H1 (cell line): Measurements from ENCODE around the gene UBA5. TPM values are rescaled to one million over a fixed set of nuclear protein-coding genes. Genes with fewer than 3 reads are reported as not detected.
A peak's percentile ranks its signal among the peaks of the same experiment; 100 is the strongest.

Source experiments
- ASH2L ChIP-seq: fragments of 200-600, 300-600 bp; sonication (generic); IDR thresholded peaks from one replicate; pipeline ENCODE4 v1.7.1; 2017; ENCODE audit warnings: low read length
- CBX5 ChIP-seq: fragments of 300-800, 300-1000 bp; sonication (generic); IDR thresholded peaks from 2 replicates; pipeline ENCODE4 v1.7.1; 2016; ENCODE audit warnings: antibody characterized with exemption, low read length, low read depth
- CEBPB ChIP-seq: IDR thresholded peaks from 2 replicates; pipeline ENCODE4 v1.6.1; 2012; ENCODE audit warnings: low read depth, low read length
- JUN ChIP-seq: IDR thresholded peaks from 2 replicates; pipeline ENCODE4 v1.6.1; 2011; ENCODE audit warnings: low read depth, mild to moderate bottlenecking, improper control_type of control experiment, low read length
- JUND ChIP-seq: IDR thresholded peaks from 2 replicates; pipeline ENCODE4 v1.6.1; 2011; ENCODE audit warnings: mild to moderate bottlenecking, improper control_type of control experiment, low read length
- KDM5A ChIP-seq: fragments of 200-600 bp; IDR thresholded peaks from 2 replicates; pipeline ENCODE4 v1.7.1; 2012; ENCODE audit warnings: mild to moderate bottlenecking, low read length, inconsistent platforms, mixed read lengths
- PHF8 ChIP-seq: fragments of 200-600 bp; sonication (generic); conservative IDR thresholded peaks from 2 replicates; pipeline ENCODE4 v1.7.1; 2012; ENCODE audit warnings: low read depth, mild to moderate bottlenecking, inconsistent platforms, low read length, moderate library complexity
- POLR2A ChIP-seq, 2 experiments: IDR thresholded peaks; 1 replicate in 1 of 2; 2 replicates in 1 of 2; pipeline ENCODE4 v1.6.1; 2011; ENCODE audit warnings: low read depth in 2 of 2, low read length in 2 of 2, mild to moderate bottlenecking in 2 of 2; ENCODE audit errors: control extremely low read depth in 1 of 2
- SAP30 ChIP-seq: fragments of 300-600 bp; sonication (generic); IDR thresholded peaks from 2 replicates; pipeline ENCODE4 v1.7.1; 2012; ENCODE audit warnings: low read length, moderate library complexity, mild to moderate bottlenecking, inconsistent platforms; ENCODE audit not compliant: insufficient read depth, insufficient replicate concordance
- SIN3A ChIP-seq, 2 experiments: IDR thresholded peaks in 1 of 2; conservative IDR thresholded peaks in 1 of 2; 2 replicates each; pipeline ENCODE4 v1.6.1; 2011 to 2012; ENCODE audit warnings: low read length in 2 of 2, improper control_type of control experiment in 1 of 2, low read depth in 1 of 2, mild to moderate bottlenecking in 1 of 2
- SIX5 ChIP-seq: IDR thresholded peaks from 2 replicates; pipeline ENCODE4 v1.6.1; 2011; ENCODE audit warnings: mild to moderate bottlenecking, low read depth, low read length
- SP2 ChIP-seq: IDR thresholded peaks from 2 replicates; pipeline ENCODE4 v1.6.1; 2012; ENCODE audit warnings: mild to moderate bottlenecking, low read length, inconsistent platforms
- SP4 ChIP-seq: IDR thresholded peaks from 2 replicates; pipeline ENCODE4 v1.6.1; 2012; ENCODE audit warnings: low read length, inconsistent platforms
- TBP ChIP-seq: IDR thresholded peaks from 2 replicates; pipeline ENCODE4 v1.6.1; 2011; ENCODE audit warnings: low read depth, low read length, improper control_type of control experiment
- USF2 ChIP-seq: IDR thresholded peaks from 2 replicates; pipeline ENCODE4 v1.6.1; 2011; ENCODE audit warnings: low read length, improper control_type of control experiment
- YY1 ChIP-seq: IDR thresholded peaks from 2 replicates; pipeline ENCODE4 v1.6.1; 2011; ENCODE audit warnings: low read depth, mild to moderate bottlenecking, low read length
- polyA plus RNA-seq, 7 experiments: library from polyadenylated mRNA; depleted of rRNA in 3 of 7; stranded (reverse) in 5 of 7; unstranded in 2 of 7; fragments of >200 nt in 5 of 7; fragments of 200-250 nt in 2 of 7; gene quantifications; 1 replicate in 5 of 7; 2 replicates in 1 of 7; 4 replicates in 1 of 7; pipeline versions ENCODE4 v1.2.1 to v1.2.3, GENCODE V29; 2011 to 2013; ENCODE audit warnings: missing spikeins in 2 of 7, mixed read lengths in 2 of 7
- total RNA-seq: library from RNA; stranded (reverse); fragmentation: NEBNext Ultra II Directional; extraction: Animal tissue kit (Norgen Biotek cat#: 25700); gene quantifications from 2 replicates; pipeline ENCODE4 v1.2.1, GENCODE V29; 2021
- TF ChIP-seq, protein P1 (sequence below): IDR thresholded peaks from 2 replicates; pipeline ENCODE4 v1.6.1; 2012; ENCODE audit warnings: low read length, inconsistent platforms

UBA5 gene
- total and polyA plus RNA-seq, 2 of the 8 experiments (the other 6 are each of a cell fraction or from before 2014, with no cell fraction given): 11.0 to 28.0 TPM

DNA sequence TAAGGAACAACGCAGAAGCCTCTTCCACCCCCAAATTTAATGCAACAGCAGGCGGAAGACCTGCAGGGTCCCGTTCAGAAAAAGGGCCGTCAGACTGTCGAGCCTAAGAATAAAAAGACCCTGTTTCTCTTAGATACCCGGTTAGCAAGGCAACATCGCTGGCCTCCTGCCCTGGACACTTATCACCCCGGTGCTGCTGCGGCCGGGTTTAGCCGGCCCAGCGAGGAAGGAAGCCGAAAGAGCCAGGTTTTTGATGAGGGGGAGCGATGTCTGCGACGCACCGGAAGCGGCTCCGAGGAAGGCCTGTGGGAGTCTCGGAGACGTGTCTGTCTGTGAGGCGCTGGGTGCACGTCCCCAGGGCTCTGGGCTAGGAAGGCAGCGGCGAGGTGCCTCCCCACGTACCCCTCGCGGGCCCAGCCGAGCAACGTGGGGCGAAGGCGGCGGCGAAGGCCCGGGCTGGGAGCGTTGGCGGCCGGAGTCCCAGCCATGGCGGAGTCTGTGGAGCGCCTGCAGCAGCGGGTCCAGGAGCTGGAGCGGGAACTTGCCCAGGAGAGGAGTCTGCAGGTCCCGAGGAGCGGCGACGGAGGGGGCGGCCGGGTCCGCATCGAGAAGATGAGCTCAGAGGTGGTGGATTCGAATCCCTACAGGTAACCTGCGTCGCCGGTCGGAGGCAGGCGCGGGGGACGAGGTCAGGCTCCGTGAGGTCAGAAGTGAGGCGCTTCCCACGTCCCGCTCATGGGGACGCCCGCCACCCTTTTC lies at the start of gene UBA5 (continued):
- peak; percentile 93 for TF ChIP-seq ASH2L
- 0 out of 2 replicates have a peak, but pooled peaks have one; percentile 2 for TF ChIP-seq YY1
- TF ChIP-seq SIN3A (conservative IDR thresholded peaks at IDR 0.05 in 1 of 2, IDR thresholded peaks at IDR 0.05 in 1 of 2; ENCODE audit: low read depth in 1 of 2, low read length in 2 of 2): no peak; a peak in 1 of 4 replicates
- TF ChIP-seq KDM5A: peak; percentile 77
- TF ChIP-seq PHF8: peak; percentile 85
- TF ChIP-seq USF2: no peak
- TF ChIP-seq JUND: no peak
- no peak for TF ChIP-seq SP2
- TF ChIP-seq SAP30: no peak
- TF ChIP-seq TBP: peak; percentile 73
- peak in 1 of 2 experiments; percentile 69; a peak in 2 of 3 replicates for TF ChIP-seq POLR2A (IDR thresholded peaks at IDR 0.05; ENCODE audit: control extremely low read depth in 1 of 2, low read depth in 2 of 2, low read length in 2 of 2)
- no peak for TF ChIP-seq SIX5
- 0 out of 2 replicates have a peak, but pooled peaks have one; percentile 46 for TF ChIP-seq SP4
- no peak for TF ChIP-seq JUN
- no peak for TF ChIP-seq CBX5
- TF ChIP-seq CEBPB: no peak
- TF ChIP-seq, protein P1, sequence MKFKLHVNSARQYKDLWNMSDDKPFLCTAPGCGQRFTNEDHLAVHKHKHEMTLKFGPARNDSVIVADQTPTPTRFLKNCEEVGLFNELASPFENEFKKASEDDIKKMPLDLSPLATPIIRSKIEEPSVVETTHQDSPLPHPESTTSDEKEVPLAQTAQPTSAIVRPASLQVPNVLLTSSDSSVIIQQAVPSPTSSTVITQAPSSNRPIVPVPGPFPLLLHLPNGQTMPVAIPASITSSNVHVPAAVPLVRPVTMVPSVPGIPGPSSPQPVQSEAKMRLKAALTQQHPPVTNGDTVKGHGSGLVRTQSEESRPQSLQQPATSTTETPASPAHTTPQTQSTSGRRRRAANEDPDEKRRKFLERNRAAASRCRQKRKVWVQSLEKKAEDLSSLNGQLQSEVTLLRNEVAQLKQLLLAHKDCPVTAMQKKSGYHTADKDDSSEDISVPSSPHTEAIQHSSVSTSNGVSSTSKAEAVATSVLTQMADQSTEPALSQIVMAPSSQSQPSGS: no peak
- TF ChIP-seq, all 59 proteins: peak for 13
